Aorta (tissue), 5 donors: ENCODE results near the gene BRICD5. TPM values are rescaled to one million over a fixed set of nuclear protein-coding genes. Genes with fewer than 3 reads are reported as not detected.

Experiments
- ATAC-seq: fragments of 200-7000 bp; cut with Tn5 transposase; one replicate; pipeline ENCODE4 v1.9.1; 2022; ENCODE audit warnings: moderate library complexity; ENCODE audit not compliant: low FRiP score
- DNase-seq, 2 donors: peaks; one replicate each; pipeline ENCODE4 v3.0.0-alpha.2; 2020
- H3K27ac ChIP-seq, 2 donors: one replicate each; pipeline ENCODE4 v1.5.1; 2013; ENCODE audit warnings: low read length in 2 of 2, mild to moderate bottlenecking in 2 of 2, moderate library complexity in 2 of 2, control low read depth in 1 of 2, inconsistent platforms in 1 of 2, low read depth in 1 of 2
- H3K27me3 ChIP-seq, 2 donors: one replicate each; pipeline ENCODE4 v1.6.1; 2013; ENCODE audit warnings: control low read depth in 1 of 2, low read length in 1 of 2, mild to moderate bottlenecking in 1 of 2, moderate library complexity in 1 of 2; ENCODE audit not compliant: insufficient read depth in 2 of 2, control insufficient read depth in 1 of 2
- H3K36me3 ChIP-seq, 2 donors: one replicate each; pipeline ENCODE4 v1.6.1; 2013; ENCODE audit warnings: control low read depth in 1 of 2, low read length in 1 of 2, mild to moderate bottlenecking in 1 of 2; ENCODE audit not compliant: insufficient read depth in 2 of 2, control insufficient read depth in 1 of 2
- H3K4me1 ChIP-seq, 2 donors: one replicate each; pipeline ENCODE4 v1.6.1; 2013; ENCODE audit warnings: low read length in 2 of 2, control low read depth in 1 of 2, mild to moderate bottlenecking in 1 of 2, moderate library complexity in 1 of 2; ENCODE audit not compliant: insufficient read depth in 2 of 2, control insufficient read depth in 1 of 2
- H3K4me3 ChIP-seq, 2 donors: one replicate each; pipeline ENCODE4 v1.5.1; 2013; ENCODE audit warnings: low read length in 2 of 2, control low read depth in 1 of 2, mild to moderate bottlenecking in 1 of 2
- H3K9me3 ChIP-seq: one replicate; pipeline ENCODE4 v1.6.1; 2013; ENCODE audit warnings: mild to moderate bottlenecking, low read length; ENCODE audit not compliant: control insufficient read depth
- WGBS, 2 donors: extraction: QIAGEN DNeasy Blood & Tissue Kit; methylation state at CpG; one replicate each; pipeline ENCODE4 v1.1.7; 2013; 5-methylcytosine and 5-hydroxymethylcytosine counted together
- intact Hi-C, 2 donors: fragments of 100-400 bp; cut with DNase I; formaldehyde crosslinking; loops; one replicate each; pipeline versions ENCODE4 v1.14.2 to v1.15.0; 2022
- polyA plus RNA-seq, 2 donors: library from polyadenylated mRNA; stranded (reverse); fragments of 200-250 nt; gene quantifications; one replicate each; pipeline ENCODE4 v1.2.3, GENCODE V29; 2013
- total RNA-seq, 2 donors: library from RNA; stranded (reverse); fragmentation: NEBNext Ultra II Directional; extraction: Animal tissue kit (Norgen Biotek cat#: 25700); gene quantifications; one replicate each; pipeline ENCODE4 v1.2.1, GENCODE V29; 2021
- donor health status: healthy with polysubstance abuse.
- donor health status: Bipolar disorder and iron deficiency.
- donor health status: DM: no; HTN: no; CAD: no.
- donor health status: DM: no; HTN: no; CAD: no.
- donor health status: DM: yes; HTN: yes; CAD: no.

The BRICD5 gene
- total and polyA plus RNA-seq, 4 donors = 0.88 to 36.1 (median 4.7) TPM

- 85 to 86% methylated on average over 19 of the region's 19 CpGs for WGBS, 2 donors
- intact Hi-C loops = no loop called here
These were observed 26.3 kb downstream of the BRICD5 start for GRCh38 chr16:2184346-2184745.

GRCh38 chr16:2183671-2184070, 27.0 kb downstream of the BRICD5 start:
- Histone ChIP-seq H3K27me3 (no peaks in the 10 kb centered on the region), H3K9me3 (no peaks in the 10 kb centered on the region), H3K4me3 (no peak overlapping the region), H3K27ac (no peak overlapping the region), H3K36me3 (no peaks in the 10 kb centered on the region), H3K4me1 (no peaks in the 10 kb centered on the region)
- no peak for DNase-seq
- WGBS, 2 donors = 94 to 95% methylated on average over 27 to 30 of the region's 30 CpGs
- ATAC-seq = no peak
- intact Hi-C loops = no loop called here

More at GRCh38 chr16:2184346-2184745, 26.3 kb downstream of the BRICD5 start:
- H3K9me3 ChIP-seq = no peaks in the 10 kb centered on the region
- ATAC-seq (no peak), DNase-seq (no peak)
- no peak overlapping the region for H3K27ac ChIP-seq
- H3K4me1 ChIP-seq = no peaks in the 10 kb centered on the region
- no peaks in the 10 kb centered on the region for H3K27me3 ChIP-seq
- H3K4me3 ChIP-seq = no peak overlapping the region
- H3K36me3 ChIP-seq = no peaks in the 10 kb centered on the region

- H3K4me3 ChIP-seq = no peak overlapping the region
- peaks cover 0 to 2% of the 10 kb centered on the region in 2 donors for H3K36me3 ChIP-seq
- DNase-seq (no peak), ATAC-seq (no peak)
- no peaks in the 10 kb centered on the region for H3K9me3 ChIP-seq
- H3K4me1 ChIP-seq = no peaks in the 10 kb centered on the region
- intact Hi-C loops = no loop called here
- H3K27me3 ChIP-seq = no peaks in the 10 kb centered on the region
- H3K27ac ChIP-seq = no peak overlapping the region
- WGBS, 2 donors = 93% methylated on average over 20 of the region's 20 CpGs
These were observed 28.7 kb downstream of the BRICD5 start for GRCh38 chr16:2181952-2182351.

GRCh38 chr16:2180962-2181923, 29.4 kb downstream of the BRICD5 start:
- H3K36me3 ChIP-seq = peaks cover 0 to 3% of the 10 kb centered on the region in 2 donors
- WGBS, 2 donors = 89 to 91% methylated on average over 45 to 46 of the region's 46 CpGs
- no peak overlapping the region for H3K4me3 ChIP-seq
- H3K27ac ChIP-seq = no peak overlapping the region
- no peaks in the 10 kb centered on the region for H3K9me3 ChIP-seq
- H3K4me1 ChIP-seq = no peaks in the 10 kb centered on the region
- no peaks in the 10 kb centered on the region for H3K27me3 ChIP-seq
- intact Hi-C loops = no loop called here
- ATAC-seq = no peak
- DNase-seq = no peak

- WGBS, 2 donors = 94 to 95% methylated on average over 43 of the region's 43 CpGs
- no peak for DNase-seq
- Histone ChIP-seq H3K36me3 (peaks cover 0 to 7% of the 10 kb centered on the region in 2 donors), H3K4me3 (no peak overlapping the region), H3K27ac (no peak overlapping the region), H3K27me3 (no peaks in the 10 kb centered on the region), H3K4me1 (no peaks in the 10 kb centered on the region), H3K9me3 (no peaks in the 10 kb centered on the region)
- intact Hi-C loops = no loop called here
- ATAC-seq = no peak
These were observed 30.2 kb downstream of the BRICD5 start for GRCh38 chr16:2180461-2180860.

GRCh38 chr16:2179576-2179975, 31.1 kb downstream of the BRICD5 start:
- 96 to 97% methylated on average over 29 to 31 of the region's 31 CpGs for WGBS, 2 donors
- Histone ChIP-seq H3K27me3 (no peaks in the 10 kb centered on the region), H3K27ac (no peak overlapping the region), H3K9me3 (no peaks in the 10 kb centered on the region), H3K36me3 (peaks cover 0 to 7% of the 10 kb centered on the region in 2 donors), H3K4me1 (no peaks in the 10 kb centered on the region), H3K4me3 (no peak overlapping the region)
- intact Hi-C loops = no loop called here
- ATAC-seq (no peak), DNase-seq (no peak)

GRCh38 chr16:2179107-2179501, 31.6 kb downstream of the BRICD5 start:
- H3K27me3 ChIP-seq = no peaks in the 10 kb centered on the region
- H3K36me3 ChIP-seq = peaks cover 0 to 7% of the 10 kb centered on the region in 2 donors
- 44 to 46% methylated on average over 31 to 50 of the region's 50 CpGs for WGBS, 2 donors
- DNase-seq (no peak), ATAC-seq (no peak)
- no peak overlapping the region for H3K27ac ChIP-seq
- no peaks in the 10 kb centered on the region for H3K9me3 ChIP-seq
- H3K4me3 ChIP-seq = no peak overlapping the region
- intact Hi-C loops = no loop called here
- H3K4me1 ChIP-seq = no peaks in the 10 kb centered on the region

GRCh38 chr16:2178321-2179106, 32.1 kb downstream of the BRICD5 start:
- WGBS, 2 donors = 32 to 38% methylated on average over 33 to 106 of the region's 106 CpGs
- no peak for ATAC-seq
- Histone ChIP-seq H3K27me3 (no peaks in the 10 kb centered on the region), H3K36me3 (peaks cover 0 to 10% of the 10 kb centered on the region in 2 donors), H3K4me1 (no peaks in the 10 kb centered on the region), H3K9me3 (no peaks in the 10 kb centered on the region), H3K27ac (no peak overlapping the region), H3K4me3 (no peak overlapping the region)
- intact Hi-C loops = no loop called here
- DNase-seq = no peak
